Mesothelial cell of epicardium (in vitro differentiated cells): ENCODE measurements around the gene NPAS2. TPM values are rescaled to one million over a fixed set of nuclear protein-coding genes. Genes with fewer than 3 reads are reported as not detected.

ENCODE experiments used
- DNase-seq, 2 experiments: peaks; one replicate each; pipeline ENCODE4 v3.0.0; 2021; ENCODE audit warnings: low spot score in 2 of 2; ENCODE audit not compliant: unreplicated experiment in 2 of 2
- H3K27ac Mint-ChIP-seq: 2 replicates; pipeline ENCODE4 v1.8.0; 2021; ENCODE audit warnings: mixed read lengths
- H3K27me3 Mint-ChIP-seq: 2 replicates; pipeline ENCODE4 v1.8.0; 2021; ENCODE audit warnings: low read depth, mixed read lengths
- H3K36me3 Mint-ChIP-seq: 2 replicates; pipeline ENCODE4 v1.8.0; 2021; ENCODE audit warnings: mixed read lengths
- H3K4me1 Mint-ChIP-seq: 2 replicates; pipeline ENCODE4 v1.8.0; 2021; ENCODE audit warnings: mixed read lengths
- H3K4me3 Mint-ChIP-seq: 2 replicates; pipeline ENCODE4 v1.8.0; 2021; ENCODE audit warnings: mild to moderate bottlenecking, moderate library complexity, mixed read lengths
- H3K9me3 Mint-ChIP-seq: 2 replicates; pipeline ENCODE4 v1.8.0; 2021; ENCODE audit warnings: mixed read lengths
- CTCF ChIP-seq: fragments of 200-600 bp; sonication (generic); IDR thresholded peaks from one replicate; pipeline ENCODE4 v1.5.0; 2021; ENCODE audit warnings: antibody characterized with exemption; ENCODE audit not compliant: unreplicated experiment
- total RNA-seq: library from RNA; stranded (reverse); gene quantifications from 3 replicates; pipeline ENCODE4 v1.2.1, GENCODE V29; 2021

Gene NPAS2
- total RNA-seq, 1 donor from 2014 or later = 5.4 TPM

DNA sequence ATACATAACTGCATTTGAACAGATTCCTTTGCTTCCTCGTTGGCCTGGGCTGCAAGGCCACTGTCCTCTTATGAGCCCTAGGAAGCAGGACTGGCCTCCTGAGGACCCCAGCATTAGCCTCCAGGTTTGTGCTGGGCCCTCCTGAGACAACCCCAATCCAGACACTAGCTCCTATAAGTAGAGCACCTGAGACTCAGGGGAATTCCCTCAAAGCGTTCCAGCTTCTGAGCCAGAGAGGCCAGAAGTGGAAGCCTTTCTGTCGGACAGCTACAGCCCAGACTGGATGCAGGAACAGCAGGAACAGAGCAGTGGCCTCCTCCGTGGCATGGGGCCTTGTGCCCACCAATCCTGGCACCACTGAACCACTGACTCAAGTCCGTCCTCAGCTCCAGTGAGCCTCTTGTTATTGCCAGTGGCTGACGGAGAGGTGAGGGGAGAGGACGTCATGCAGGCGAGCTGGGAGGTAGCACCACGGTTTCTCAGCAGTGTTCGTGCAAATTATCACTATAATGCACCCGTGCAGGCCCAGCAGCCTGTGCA lies 67.2 kb downstream of the NPAS2 start:
- no peak overlapping the region for H3K27ac Mint-ChIP-seq
- no peak for TF ChIP-seq CTCF
- no peaks in the 10 kb centered on the region for H3K27me3 Mint-ChIP-seq
- DNase-seq = no peak
- H3K4me1 Mint-ChIP-seq = peaks cover 20% of the 10 kb centered on the region
- H3K9me3 Mint-ChIP-seq = no peaks in the 10 kb centered on the region
- no peaks in the 10 kb centered on the region for H3K36me3 Mint-ChIP-seq
- no peak overlapping the region for H3K4me3 Mint-ChIP-seq

- no peak overlapping the region for H3K4me3 Mint-ChIP-seq
- no peaks in the 10 kb centered on the region for H3K27me3 Mint-ChIP-seq
- no peak overlapping the region for H3K27ac Mint-ChIP-seq
- H3K4me1 Mint-ChIP-seq = peaks cover 16% of the 10 kb centered on the region
- no peaks in the 10 kb centered on the region for H3K36me3 Mint-ChIP-seq
- no peaks in the 10 kb centered on the region for H3K9me3 Mint-ChIP-seq
- TF ChIP-seq CTCF = no peak
- no peak for DNase-seq
Observed at GRCh38 chr2:100887713-100888495, 68.0 kb downstream of the NPAS2 start.

GRCh38 chr2:100888601-100889000 lies 68.7 kb downstream of the NPAS2 start:
- no peaks in the 10 kb centered on the region for H3K9me3 Mint-ChIP-seq
- H3K27ac Mint-ChIP-seq = no peak overlapping the region
- no peak for DNase-seq
- no peaks in the 10 kb centered on the region for H3K27me3 Mint-ChIP-seq
- H3K4me3 Mint-ChIP-seq = no peak overlapping the region
- no peaks in the 10 kb centered on the region for H3K36me3 Mint-ChIP-seq
- no peak for TF ChIP-seq CTCF
- peaks cover 10% of the 10 kb centered on the region for H3K4me1 Mint-ChIP-seq

DNA sequence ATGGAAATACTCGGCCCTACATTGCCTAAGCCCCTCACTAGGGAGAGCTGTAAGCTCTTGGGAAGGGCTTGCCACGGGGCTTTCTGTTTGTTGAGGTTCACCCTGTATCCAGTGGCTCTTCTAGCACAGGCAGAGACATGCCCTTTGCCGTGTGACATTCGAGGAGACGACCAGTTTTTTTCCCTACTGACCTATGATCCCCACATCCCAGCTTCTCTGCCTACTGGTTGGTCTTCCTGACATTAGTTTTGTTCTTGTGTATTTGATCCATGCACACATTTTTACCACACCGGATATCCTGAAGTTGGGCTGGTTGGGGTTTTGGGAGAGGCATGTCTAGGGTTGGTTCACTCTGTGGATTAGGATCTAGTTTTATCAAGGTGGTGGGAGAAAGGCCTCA lies 69.3 kb downstream of the NPAS2 start:
- no peaks in the 10 kb centered on the region for H3K27me3 Mint-ChIP-seq
- H3K27ac Mint-ChIP-seq = no peak overlapping the region
- no peak for TF ChIP-seq CTCF
- DNase-seq = no peak
- peaks cover 3% of the 10 kb centered on the region for H3K4me1 Mint-ChIP-seq
- H3K4me3 Mint-ChIP-seq = no peak overlapping the region
- no peaks in the 10 kb centered on the region for H3K36me3 Mint-ChIP-seq
- no peaks in the 10 kb centered on the region for H3K9me3 Mint-ChIP-seq

- no peak overlapping the region for H3K27ac Mint-ChIP-seq
- H3K4me1 Mint-ChIP-seq = no peaks in the 10 kb centered on the region
- no peak for DNase-seq
Observed at GRCh38 chr2:100891906-100892642, 72.1 kb downstream of the NPAS2 start.

More at GRCh38 chr2:100891906-100892642, 72.1 kb downstream of the NPAS2 start:
- no peak for TF ChIP-seq CTCF
- Mint-ChIP-seq H3K9me3 (no peaks in the 10 kb centered on the region), H3K27me3 (no peaks in the 10 kb centered on the region), H3K4me3 (no peak overlapping the region), H3K36me3 (no peaks in the 10 kb centered on the region)
